Measurements from ENCODE around the gene PGR.
"Not testable (repeated sequence)": the region's sequence is repeated elsewhere in the genome, so short reads cannot be mapped to it uniquely, and the experiment has no call there.

Gene PGR

DNA sequence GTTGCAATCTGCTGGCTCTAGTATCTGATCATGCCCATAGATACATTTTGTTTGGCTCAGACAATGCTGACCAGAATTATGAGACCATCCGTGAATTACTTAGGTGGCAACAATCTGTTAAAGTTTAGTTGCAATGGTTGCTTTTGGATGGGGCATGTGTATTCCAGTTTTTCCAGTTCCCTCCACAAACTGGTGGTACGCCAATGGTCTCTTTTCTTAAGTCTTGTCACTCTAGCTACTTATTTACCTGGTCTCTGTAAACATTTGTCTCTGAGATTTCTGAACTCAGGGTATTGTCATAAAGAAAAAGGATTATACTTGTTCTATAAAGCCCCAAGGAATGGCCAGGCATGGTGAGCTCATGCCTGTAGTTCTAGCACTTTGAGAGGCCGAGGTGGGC lies 65.9 kb downstream of the PGR start:
- no peak for DNase-seq

DNA sequence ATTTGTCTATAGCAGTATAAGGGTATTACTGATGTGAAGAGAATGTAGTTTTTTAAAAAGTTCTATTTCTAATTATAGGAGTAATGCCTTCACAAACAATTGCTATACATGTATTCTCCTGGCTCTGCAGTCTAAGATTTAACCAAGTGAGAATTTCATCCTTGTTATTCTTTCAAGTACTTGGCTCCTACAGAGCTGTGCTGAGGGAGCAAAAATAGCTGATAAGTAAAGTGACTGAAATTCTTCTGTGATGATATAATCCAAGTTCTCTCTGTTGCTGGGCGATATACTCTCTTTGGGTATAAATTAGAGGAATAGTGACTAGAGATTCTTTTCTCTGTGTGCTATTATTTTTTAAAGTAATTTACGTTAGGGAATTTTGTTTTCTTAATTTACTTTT lies 68.0 kb downstream of the PGR start:
- no peak for DNase-seq

DNA sequence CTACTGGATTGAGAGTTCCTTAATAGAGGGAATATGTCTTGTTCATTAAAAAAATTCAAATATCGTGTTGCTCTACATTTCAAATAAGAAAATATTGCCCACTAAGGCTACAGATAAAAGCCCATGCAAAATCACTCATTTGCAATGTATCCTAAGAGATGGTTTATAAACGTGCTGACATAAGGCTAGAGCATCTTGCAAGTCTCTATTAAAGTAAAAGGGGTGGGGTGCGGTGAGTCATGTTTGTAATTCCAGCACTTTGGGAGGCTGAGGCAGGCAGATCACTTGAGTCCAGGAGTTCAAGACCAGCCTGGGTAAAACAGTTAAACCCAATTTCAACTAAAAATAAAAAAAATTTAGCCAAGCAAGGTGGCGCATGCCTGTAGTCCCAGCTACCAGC lies 70.3 kb downstream of the PGR start:
- DNase-seq, result no peak

DNA sequence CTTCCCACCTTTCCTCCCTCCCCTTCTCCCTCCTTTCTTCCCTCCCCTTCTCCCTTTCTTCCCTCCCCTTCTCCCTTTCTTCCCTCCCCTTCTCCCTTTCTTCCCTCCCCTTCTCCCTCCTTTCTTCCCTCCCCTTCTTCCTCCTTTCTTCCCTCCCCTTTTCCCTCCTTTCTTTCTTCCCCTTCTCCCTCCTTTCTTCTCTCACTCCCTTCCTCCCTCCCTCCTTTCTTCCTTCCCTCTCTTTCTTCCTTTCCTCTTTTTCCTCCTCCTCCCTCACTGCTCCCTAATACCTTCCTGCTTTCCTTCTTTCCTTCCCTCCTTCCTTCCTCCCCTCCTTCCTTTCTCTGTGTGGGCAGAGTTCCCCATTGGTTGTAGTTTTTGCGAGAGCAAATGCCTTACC lies 76.1 kb downstream of the PGR start:
- DNase-seq, result no peak

DNA sequence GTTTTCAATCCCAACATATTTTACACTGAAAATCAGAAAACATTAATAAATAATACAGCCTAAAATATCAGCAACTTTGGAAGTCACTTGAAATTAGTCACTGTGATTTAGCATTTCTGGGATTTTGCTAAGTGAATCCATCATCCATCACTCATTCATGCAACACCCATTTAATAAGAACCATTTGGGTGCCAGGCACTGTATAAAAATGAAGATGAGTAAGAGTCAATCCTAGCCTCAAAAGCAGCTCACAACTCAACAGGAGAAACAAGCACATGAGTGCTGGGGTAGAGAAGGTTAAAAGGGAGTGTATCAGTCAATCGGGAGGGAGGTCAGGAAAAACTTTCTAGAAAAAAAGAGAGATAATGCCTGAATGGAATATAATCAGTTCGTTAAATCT lies 77.9 kb downstream of the PGR start:
- DNase-seq, result no peak

DNA sequence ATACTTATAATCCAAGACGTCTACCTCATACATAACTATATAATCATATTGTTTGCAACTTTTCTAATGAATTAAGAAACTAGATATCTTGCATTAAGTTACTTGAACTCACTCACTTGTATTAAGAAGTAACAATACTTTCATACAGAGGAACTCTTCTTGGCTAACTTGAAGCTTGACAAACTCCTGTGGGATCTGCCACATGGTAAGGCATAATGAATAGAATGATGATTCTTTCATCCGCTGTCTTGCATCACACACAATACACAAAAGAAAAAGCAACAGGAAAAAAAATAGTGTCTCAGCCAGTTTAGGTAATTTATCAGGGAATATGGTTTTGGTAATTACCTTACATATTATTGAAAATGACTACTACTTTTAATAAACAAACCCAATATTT lies 79.8 kb downstream of the PGR start:
- no peak for DNase-seq

DNA sequence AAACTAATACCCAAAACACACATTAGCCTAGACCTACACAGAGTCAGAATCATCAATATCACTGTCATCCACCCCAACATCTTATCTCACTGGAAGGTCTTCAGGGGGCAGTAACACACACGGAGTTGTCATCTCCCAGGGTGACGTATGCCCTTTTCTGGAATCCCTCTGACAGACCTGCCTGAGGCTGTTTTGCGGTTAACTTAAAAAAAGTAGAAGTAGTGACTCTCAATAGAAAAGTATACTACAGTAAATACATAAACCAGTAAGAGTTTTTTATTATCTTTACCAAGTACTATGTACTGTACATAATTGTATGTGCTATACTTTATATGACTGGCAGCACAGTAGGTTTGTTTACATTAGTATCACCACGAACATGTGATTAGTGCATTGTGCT lies 80.5 kb downstream of the PGR start:
- no peak for DNase-seq

DNA sequence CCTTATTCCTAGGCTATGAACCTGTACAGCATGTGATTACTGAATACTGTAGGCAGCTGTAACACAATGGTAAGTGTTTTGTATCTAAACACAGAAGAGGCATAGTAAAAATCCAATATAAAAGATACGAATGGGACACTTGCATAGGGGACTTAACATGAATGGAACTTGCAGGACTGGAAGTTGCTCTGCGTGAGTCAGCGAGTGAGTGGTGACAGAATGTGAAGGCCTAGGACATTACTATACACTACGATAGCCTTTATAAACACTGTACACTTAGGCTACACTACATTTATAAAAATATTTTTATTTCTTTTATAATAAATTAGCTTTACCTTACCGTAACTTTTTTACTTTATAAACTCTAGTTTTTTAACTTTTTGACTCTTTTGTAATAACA lies 81.1 kb downstream of the PGR start:
- DNase-seq, result no peak

DNA sequence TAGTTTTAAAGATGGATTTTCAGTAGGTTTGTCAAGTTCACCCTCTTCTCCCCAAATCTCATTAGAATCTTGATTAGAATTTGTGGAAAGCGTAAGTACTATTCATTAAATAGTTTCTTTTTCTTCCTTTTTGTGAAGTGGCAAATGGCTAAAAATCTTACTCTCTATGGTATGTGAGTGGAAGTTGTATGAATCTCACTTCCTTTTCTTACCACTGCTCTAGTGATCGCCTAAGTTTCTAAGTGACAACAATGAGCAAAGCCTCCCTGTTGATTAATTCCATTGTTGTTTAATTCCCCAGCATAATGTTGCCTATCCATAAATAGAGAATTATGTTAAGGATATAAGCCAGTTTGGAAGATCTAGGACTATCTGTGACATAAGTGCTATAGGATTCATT lies 82.7 kb downstream of the PGR start:
- DNase-seq, result no peak

DNA sequence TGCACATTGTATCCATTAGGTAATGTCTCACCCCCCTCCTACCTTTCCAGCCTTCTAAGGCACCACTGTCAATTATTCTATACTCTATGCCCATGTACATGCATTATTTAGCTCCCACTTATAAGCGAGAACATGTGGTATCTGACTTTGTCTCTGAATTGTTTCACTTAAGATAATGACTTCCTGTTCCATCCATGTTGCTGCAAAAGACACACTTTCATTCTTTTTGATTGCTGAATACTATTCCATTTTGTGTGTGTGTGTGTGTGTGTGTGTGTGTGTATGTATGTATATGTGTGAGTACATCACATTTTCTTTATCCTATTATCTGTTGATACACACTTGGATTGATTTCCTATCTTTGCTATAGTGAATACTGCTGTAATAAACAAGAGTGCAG lies 84.2 kb downstream of the PGR start:
- DNase-seq, result no peak

DNA sequence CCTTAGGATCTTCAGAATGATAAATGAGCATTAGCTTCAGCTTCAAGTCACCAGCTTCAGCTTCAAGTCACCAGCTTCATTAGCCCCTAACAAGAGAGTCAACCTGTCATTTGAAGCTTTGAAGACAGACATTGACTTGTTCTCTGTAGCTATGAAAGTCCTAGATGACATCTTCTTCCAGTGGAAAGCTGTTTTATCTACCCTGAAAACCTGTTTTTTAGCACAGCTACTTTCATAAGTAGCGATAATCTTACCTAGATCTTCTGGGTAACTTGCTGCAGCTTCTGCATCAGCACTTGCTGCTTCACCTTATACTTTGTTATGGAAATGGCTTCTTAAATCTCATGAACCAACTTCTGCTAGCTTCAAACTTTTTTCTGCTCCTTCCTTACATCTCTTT lies 85.7 kb downstream of the PGR start:
- no peak for DNase-seq

DNA sequence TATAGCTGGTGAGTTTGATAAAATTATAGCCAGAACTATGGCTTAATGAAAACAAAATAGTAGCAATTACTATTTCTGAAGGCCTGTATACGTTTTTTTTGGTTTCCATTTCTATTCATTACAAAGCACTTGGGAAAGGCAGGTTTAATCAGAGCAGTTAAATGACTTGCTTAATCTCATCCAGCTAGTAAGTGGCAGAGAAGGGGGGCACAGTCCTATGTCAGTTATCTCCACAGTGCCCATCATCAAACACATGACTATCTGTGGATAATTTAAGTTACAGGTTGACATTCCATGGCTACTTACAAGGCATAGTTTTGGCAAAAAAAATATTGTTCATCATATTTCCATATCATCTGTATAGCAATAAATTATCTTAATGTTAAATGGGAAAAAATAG lies 93.7 kb downstream of the PGR start:
- no peak for DNase-seq

DNA sequence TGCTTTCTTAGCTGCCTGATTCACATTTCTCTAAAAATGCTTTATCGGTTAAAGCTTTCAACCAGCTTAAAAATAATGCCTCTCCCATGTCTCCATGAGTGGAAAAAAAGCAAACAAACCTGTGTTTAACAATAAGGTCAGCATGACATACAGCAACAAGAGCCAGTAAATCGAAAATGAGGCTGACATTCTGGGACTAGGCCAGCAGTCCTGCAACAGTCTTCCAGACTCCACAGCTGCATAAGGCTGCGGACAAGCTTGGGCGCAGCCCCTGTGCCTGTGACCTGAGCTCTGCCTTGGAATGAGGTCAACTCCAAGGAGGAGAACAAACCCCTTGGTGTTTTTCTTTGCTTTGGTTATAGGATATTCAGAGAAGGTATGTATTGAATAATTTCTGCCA lies 95.5 kb downstream of the PGR start:
- peak; percentile 24 for DNase-seq

DNA sequence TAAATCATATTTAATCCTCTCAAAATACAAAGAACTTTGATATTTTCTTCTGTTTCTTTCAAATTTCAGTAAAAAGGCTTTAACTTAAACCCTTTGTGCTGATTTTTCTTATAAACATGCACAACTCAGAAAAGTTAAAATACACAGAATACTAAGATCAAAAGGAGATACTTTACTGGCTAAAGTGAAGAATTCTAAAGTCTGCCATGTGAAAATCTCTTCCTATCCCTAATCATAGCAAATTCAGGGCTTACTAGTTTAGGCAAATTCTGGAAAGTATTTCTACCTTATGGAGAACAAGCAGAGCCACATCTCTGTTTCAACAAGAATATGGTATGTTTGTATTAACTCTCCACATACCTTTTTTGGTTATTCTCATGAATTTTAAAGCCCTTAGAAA lies 96.6 kb downstream of the PGR start:
- DNase-seq, result no peak

DNA sequence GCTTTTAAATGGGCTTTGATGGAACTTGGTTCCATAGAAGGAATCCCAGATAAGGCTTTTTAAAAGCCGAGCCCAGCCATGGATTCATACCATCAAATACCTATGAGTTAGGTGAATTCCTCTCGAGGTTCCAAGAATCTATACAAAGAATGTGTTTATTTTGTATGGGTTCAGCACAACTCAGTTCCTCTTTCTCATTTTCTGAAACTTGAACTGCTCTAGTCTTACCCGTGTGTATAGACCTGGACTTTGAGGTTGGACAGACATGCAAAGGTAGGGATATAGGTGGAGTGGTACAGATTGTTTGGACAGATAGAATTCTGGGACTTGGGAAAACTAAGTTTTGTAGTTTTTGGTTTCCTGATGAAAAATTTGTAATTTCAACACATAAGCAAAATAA lies 97.9 kb downstream of the PGR start:
- no peak for DNase-seq

DNA sequence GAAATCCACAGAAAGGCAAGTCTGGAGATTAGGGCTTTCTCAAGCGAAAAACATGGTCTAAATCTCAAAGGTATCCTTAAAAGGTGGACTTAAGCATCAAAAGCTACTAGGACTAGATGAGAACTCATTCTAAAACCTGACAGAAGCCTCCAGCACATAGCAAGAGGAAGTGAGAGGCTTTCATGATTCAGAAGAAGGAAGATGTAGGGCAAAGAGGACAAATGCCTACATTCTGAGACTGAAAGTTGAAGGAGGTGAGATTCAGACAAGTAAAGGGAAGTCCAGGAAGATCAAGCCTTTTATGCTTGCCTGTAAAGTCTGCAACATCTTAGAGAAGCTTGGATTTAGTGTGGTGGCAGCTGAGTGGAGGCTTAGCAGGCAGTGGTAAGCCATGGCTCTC lies 98.9 kb downstream of the PGR start:
- DNase-seq, result no peak

DNA sequence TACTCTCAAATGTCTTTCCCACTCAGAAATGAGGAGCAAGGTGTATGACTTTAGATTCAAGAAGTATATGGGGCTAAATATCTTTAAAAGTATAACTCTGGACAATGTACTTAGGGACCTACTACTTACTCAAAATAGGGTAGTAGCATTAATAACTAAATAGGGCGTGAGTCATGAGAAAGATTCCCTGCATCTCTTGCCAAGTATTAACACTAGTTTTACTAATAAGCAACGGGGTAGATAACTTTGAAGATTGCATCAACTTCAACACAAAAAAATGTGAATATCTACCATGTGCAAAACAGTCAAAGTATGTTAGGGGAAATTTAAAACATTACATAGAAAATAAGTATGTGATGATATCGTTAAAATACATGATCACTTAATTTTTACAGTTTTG lies 99.6 kb downstream of the PGR start:
- DNase-seq, result no peak

DNA sequence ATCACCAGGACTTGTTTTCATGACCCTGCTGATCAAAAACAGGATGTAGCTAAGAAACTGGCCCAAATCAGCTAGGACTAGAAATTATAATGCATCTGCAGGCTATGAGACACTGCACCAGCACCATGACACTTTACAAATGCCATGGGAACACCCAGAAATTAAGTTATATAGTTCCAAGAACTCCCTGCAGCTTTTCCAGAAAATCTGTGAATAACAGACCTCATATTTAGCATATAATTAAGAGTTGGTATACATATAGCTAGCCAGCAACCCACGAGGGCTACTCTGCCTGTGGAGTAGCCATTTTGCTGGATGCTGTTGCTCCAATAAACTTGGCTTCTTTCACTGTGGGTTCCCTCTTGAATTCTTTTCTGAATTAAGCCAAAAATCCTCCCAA lies 101.0 kb downstream of the PGR start:
- DNase-seq, result no peak

DNA sequence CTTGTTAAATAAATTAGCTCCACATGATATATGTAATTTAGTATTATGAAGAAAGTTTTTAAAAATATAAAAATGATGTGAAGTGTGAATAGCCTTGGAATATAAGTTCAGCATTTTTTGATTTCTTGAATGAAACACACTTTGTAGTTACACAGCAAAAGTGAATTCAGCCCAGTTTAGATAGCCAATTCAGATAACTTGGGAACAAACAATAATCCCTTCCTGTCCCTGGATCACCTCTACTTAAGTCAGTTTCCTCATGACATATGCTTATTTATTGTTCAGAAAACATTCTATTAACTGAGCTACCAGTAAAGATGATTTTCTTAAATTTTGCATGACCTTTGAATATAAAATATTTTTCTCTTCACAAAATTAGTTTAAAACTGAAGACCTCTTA lies 107.4 kb downstream of the PGR start:
- DNase-seq, result no peak

DNA sequence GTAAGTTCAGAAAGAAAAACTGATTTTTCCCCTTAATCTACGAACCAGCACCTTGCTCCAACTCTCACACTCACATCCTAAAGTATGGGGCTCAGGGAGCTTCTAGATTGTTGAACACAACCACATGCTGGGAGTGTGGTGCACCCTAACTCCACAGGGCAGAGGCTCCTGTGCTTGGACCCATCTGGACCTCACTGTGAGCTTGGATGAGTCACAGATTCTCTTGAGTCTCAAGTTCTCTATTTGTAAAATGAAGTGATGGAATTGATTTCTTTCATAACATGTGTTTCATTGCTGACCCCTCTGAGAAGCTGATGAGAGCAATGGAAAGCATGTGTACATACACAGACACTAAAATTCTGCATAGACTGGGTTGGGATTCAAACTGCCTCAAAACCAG lies 109.7 kb downstream of the PGR start:
- DNase-seq, result no peak

DNA sequence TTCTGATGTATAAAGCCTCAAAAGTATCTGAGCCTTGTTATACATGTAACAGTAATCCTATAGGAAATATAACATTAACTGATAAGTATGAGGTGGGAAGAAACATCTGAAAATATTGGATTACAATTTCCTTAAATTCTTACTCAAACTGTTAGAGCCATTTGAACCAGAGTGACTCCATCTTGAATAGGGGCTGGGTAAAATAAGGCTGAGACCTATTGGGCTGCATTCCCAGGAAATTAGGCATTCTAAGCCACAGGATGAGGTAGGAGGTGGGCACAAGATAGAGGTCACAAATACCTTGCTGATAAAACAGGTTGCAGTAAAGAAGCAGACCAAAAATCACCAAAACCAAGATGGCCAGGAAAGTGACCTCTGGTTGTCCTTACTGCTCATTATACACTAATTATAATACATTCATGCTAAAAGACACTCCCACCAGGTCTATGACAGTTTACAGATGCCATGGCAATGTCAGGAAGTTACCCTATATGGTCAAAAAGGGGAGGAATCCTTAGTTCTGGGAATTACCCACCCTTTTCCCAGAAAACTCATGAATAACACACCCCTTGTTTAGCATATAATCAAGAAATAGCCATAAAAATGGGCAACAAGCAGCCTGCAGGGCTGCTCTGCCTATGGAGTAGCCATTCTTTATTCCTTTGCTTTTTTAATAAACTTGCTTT lies 114.9 kb downstream of the PGR start:
- DNase-seq, result no peak

DNA sequence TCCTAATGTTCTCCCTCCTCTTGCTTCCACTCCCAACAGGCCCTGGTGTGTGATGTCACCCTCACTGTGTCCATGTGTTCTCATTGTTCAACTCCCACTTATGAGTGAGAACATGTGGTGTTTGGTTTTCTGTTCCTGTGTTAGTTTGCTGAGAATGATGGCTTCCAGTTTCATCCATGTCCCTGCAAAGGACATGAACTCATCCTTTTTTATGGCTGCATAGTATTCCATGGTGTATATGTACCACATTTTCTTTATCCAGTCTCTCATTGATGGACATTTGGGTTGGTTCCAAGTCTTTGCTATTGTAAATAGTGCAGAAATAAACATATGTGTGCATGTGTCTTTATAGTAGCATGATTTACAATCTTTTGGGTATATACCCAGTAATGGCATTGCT lies 115.9 kb downstream of the PGR start:
- not testable (repeated sequence) for DNase-seq

DNA sequence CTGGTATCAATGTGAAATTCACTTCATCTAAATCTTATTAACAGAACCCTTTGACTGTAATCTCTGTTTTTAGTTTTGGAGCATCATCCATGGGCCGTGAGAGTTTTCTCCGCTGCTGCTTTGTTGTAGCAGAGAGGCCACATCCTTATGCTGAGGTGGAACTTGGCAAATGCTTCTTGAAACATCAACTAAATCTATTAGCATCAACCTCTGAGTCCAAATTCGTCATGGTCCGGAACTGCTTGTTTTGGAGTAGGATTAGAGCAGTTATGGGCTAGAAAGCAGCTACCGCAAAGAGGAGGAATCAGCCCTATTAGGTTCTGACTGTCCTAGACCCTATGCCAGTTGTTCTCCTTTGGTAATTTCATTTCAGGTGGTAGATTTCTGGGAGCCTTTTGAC lies 117.7 kb downstream of the PGR start:
- no peak for DNase-seq

DNA sequence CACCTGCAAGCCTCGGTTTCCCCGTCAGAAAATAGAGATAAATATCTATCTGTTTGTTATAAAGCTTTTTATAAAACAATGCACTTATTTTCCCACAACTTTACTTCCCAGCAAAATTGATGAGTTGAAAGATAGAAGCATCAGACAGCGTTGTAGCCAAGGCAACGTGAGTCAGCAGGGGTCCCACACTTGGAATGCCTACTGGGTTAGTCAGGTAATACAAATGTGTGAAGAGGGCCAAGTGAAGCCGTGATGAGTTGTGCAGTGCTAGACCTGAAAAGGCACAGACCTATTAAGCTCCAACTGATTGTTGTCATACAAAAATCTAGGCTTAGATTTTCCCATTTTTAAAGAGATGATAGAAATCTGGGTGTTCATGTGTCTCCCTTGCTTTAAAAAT lies 118.7 kb downstream of the PGR start:
- DNase-seq, result no peak

DNA sequence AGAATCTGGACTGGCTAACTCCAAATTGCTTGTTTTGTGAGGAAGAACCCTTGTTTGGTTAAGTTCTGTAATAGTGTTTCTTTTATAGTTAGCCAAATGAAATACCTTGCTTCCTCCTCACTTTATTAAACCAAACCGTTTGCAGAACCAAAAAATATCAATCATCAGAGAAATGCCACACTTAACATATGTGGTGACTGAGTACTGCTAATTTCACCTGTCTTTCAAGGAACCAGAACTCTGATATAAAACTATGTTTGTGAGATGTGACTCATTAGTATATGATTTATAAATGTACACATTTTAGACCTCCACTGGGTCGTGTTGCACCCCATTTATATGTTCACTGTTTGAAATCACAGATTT lies 119.9 kb downstream of the PGR start:
- no peak for DNase-seq

Measured in NCI-H1092 (cell line).